Spleen (tissue), 11 donors: ENCODE data around the gene AGT. TPM values are rescaled to one million over a fixed set of nuclear protein-coding genes. Genes with fewer than 3 reads are reported as not detected.

Experiments used
- DNase-seq: peaks from one replicate; pipeline ENCODE4 v3.0.0-alpha.2; 2020
- H3K27ac ChIP-seq, 8 donors: fragments of 200-600 bp; sonication (generic) in 7 of 8; 1 replicate in 4 of 8; 2 replicates in 4 of 8; pipeline versions ENCODE4 v1.5.0 to v1.8.0; 2016 to 2021; ENCODE audit warnings: inconsistent platforms in 4 of 8, mild to moderate bottlenecking in 4 of 8, moderate library complexity in 1 of 8
- H3K27me3 ChIP-seq, 7 donors: fragments of 200-600 bp; sonication (generic) in 6 of 7; replicated peaks in 1 of 7; 1 replicate in 4 of 7; 2 replicates in 3 of 7; pipeline versions ENCODE4 v1.5.0 to v1.8.0; 2016 to 2021; ENCODE audit warnings: inconsistent platforms in 3 of 7, mild to moderate bottlenecking in 1 of 7
- H3K36me3 ChIP-seq, 6 donors: fragments of 200-600 bp; sonication (generic) in 5 of 6; 1 replicate in 4 of 6; 2 replicates in 2 of 6; pipeline versions ENCODE4 v1.5.0 to v1.8.0; 2016 to 2021; ENCODE audit warnings: inconsistent platforms in 2 of 6
- H3K4me1 ChIP-seq, 6 donors: fragments of 200-600 bp; sonication (generic) in 5 of 6; 1 replicate in 3 of 6; 2 replicates in 3 of 6; pipeline versions ENCODE4 v1.5.0 to v1.8.0; 2016 to 2021; ENCODE audit warnings: inconsistent platforms in 3 of 6
- H3K4me3 ChIP-seq, 8 donors: fragments of 200-600 bp; sonication (generic) in 7 of 8; 1 replicate in 4 of 8; 2 replicates in 4 of 8; pipeline versions ENCODE4 v1.5.0 to v1.8.0; 2016 to 2021; ENCODE audit warnings: inconsistent platforms in 4 of 8, mild to moderate bottlenecking in 4 of 8, moderate library complexity in 2 of 8
- H3K9me3 ChIP-seq, 8 donors: fragments of 200-600 bp; sonication (generic) in 7 of 8; 1 replicate in 4 of 8; 2 replicates in 4 of 8; pipeline versions ENCODE4 v1.5.0 to v1.8.0; 2016 to 2021; ENCODE audit warnings: inconsistent platforms in 4 of 8
- CTCF ChIP-seq, 11 experiments: fragments of 200-600 bp in 7 of 11; fragments of 450-650 bp in 4 of 11; sonication (generic) in 4 of 11; IDR thresholded peaks in 8 of 11; conservative IDR thresholded peaks in 3 of 11; 1 replicate in 7 of 11; 2 replicates in 4 of 11; pipeline versions ENCODE4 v1.4.0 to v1.8.0; 2016 to 2021; ENCODE audit warnings: antibody characterized with exemption in 11 of 11, inconsistent platforms in 4 of 11, mild to moderate bottlenecking in 1 of 11
- POLR2A ChIP-seq, 3 donors: fragments of 450-650 bp; IDR thresholded peaks; one replicate each; pipeline ENCODE4 v1.5.1; 2017; ENCODE audit warnings: antibody characterized with exemption in 3 of 3, mild to moderate bottlenecking in 1 of 3
- POLR2AphosphoS5 ChIP-seq, 3 donors: sonication (generic); formaldehyde crosslinking; IDR thresholded peaks; one replicate each; pipeline ENCODE4 v1.5.1; 2017; ENCODE audit warnings: antibody characterized with exemption in 3 of 3
- WGBS, 5 donors: extraction: QIAGEN DNeasy Blood & Tissue Kit in 3 of 5; methylation state at CpG; one replicate each; pipeline versions ENCODE4 v1.1.5 to v1.1.7; 2013 to 2018; 5-methylcytosine and 5-hydroxymethylcytosine counted together
- intact Hi-C: fragments of 100-400 bp; cut with DNase I; formaldehyde crosslinking; loops from one replicate; pipeline ENCODE4 v1.15.0; 2023; ENCODE audit warnings: low total_unique reads
- polyA plus RNA-seq, 3 donors: library from polyadenylated mRNA; stranded (reverse); fragments of 200-250 nt; gene quantifications; one replicate each; pipeline ENCODE4 v1.2.1, GENCODE V29; 2013
- total RNA-seq, 7 donors: library from RNA; depleted of rRNA in 3 of 7; stranded (reverse); fragments of >200 nt in 3 of 7; fragmentation: NEBNext Ultra II Directional in 4 of 7; extraction: Animal tissue kit (Norgen Biotek cat#: 25700) in 4 of 7; gene quantifications; one replicate each; pipeline versions ENCODE4 v1.1.0 to v1.2.1, GENCODE V29; 2016 to 2021
- donor health status: healthy with polysubstance abuse.
- donor health status: DM: no; HTN: no; CAD: no; lungs with moderate emphysema.
- donor health status: DM: no; HTN: no; CAD: no.
- donor health status: Bipolar disorder and iron deficiency.
- donor health status: healthy.
- donor health status: DM: no; HTN: no; CAD: no.
- donor health status: DM: yes; HTN: yes; CAD: no.

AGT gene
- total and polyA plus RNA-seq, 10 donors: 0.06 to 0.26 (median 0.16) TPM; not detected in 2

- Histone ChIP-seq H3K4me3 (no peak overlapping the region), H3K36me3 (no peaks in the 10 kb centered on the region), H3K27me3 (peaks cover 0 to 2% (median 0%) of the 10 kb centered on the region in 7 donors), H3K4me1 (peaks cover 0 to 9% (median 2%) of the 10 kb centered on the region in 6 donors), H3K27ac (no peak overlapping the region), H3K9me3 (no peaks in the 10 kb centered on the region)
- TF ChIP-seq CTCF (IDR thresholded peaks at IDR 0.05 in 8 of 11, conservative IDR thresholded peaks at IDR 0.05 in 3 of 11) (no peak), POLR2AphosphoS5 (IDR thresholded peaks at IDR 0.05) (no peak), POLR2A (IDR thresholded peaks at IDR 0.05) (no peak)
- DNase-seq: peak; percentile 39
- WGBS, 5 donors: 81 to 96% (median 91%) methylated on average over 3 of the region's 3 CpGs
- intact Hi-C loops: no loop called here
Measured at GRCh38 chr1:230754796-230755195, 40.9 kb upstream of the AGT start.

- intact Hi-C loops: no loop called here
- no peaks in the 10 kb centered on the region for H3K36me3 ChIP-seq
- 22 to 36% (median 25%) methylated on average over 22 to 24 of the region's 24 CpGs for WGBS, 5 donors
- H3K9me3 ChIP-seq: no peaks in the 10 kb centered on the region
- no peak overlapping the region for H3K27ac ChIP-seq
- peak overlapping the region in 2 of 8 donors; percentile 13 to 42 for H3K4me3 ChIP-seq
- H3K4me1 ChIP-seq: peaks cover 0 to 15% (median 2%) of the 10 kb centered on the region in 6 donors
- H3K27me3 ChIP-seq: peaks cover 0 to 2% (median 0%) of the 10 kb centered on the region in 7 donors
- TF ChIP-seq POLR2A (IDR thresholded peaks at IDR 0.05) (no peak), CTCF (IDR thresholded peaks at IDR 0.05 in 8 of 11, conservative IDR thresholded peaks at IDR 0.05 in 3 of 11) (no peak), POLR2AphosphoS5 (IDR thresholded peaks at IDR 0.05) (no peak)
- peak; percentile 56 for DNase-seq
Measured at GRCh38 chr1:230753586-230754251, 39.8 kb upstream of the AGT start.

- no peak overlapping the region for H3K4me3 ChIP-seq
- peaks cover 0 to 15% (median 2%) of the 10 kb centered on the region in 6 donors for H3K4me1 ChIP-seq
- H3K36me3 ChIP-seq: no peaks in the 10 kb centered on the region
- no peak overlapping the region for H3K27ac ChIP-seq
- H3K9me3 ChIP-seq: no peaks in the 10 kb centered on the region
- 88 to 89% (median 89%) methylated on average over 5 of the region's 5 CpGs for WGBS, 5 donors
- TF ChIP-seq POLR2A (IDR thresholded peaks at IDR 0.05) (no peak), CTCF (IDR thresholded peaks at IDR 0.05 in 8 of 11, conservative IDR thresholded peaks at IDR 0.05 in 3 of 11) (no peak), POLR2AphosphoS5 (IDR thresholded peaks at IDR 0.05) (no peak)
- intact Hi-C loops: no loop called here
- DNase-seq: peak; percentile 48
- H3K27me3 ChIP-seq: peaks cover 0 to 2% (median 0%) of the 10 kb centered on the region in 7 donors
Measured at GRCh38 chr1:230753191-230753585, 39.3 kb upstream of the AGT start.

GRCh38 chr1:230752407-230752806, 38.5 kb upstream of the AGT start:
- Histone ChIP-seq H3K27ac (no peak overlapping the region), H3K27me3 (no peaks in the 10 kb centered on the region), H3K9me3 (no peaks in the 10 kb centered on the region), H3K4me1 (peaks cover 0 to 15% (median 2%) of the 10 kb centered on the region in 6 donors), H3K36me3 (no peaks in the 10 kb centered on the region), H3K4me3 (no peak overlapping the region)
- TF ChIP-seq POLR2A (IDR thresholded peaks at IDR 0.05): no peak
- no peak for TF ChIP-seq POLR2AphosphoS5 (IDR thresholded peaks at IDR 0.05)
- TF ChIP-seq CTCF (IDR thresholded peaks at IDR 0.05 in 8 of 11, conservative IDR thresholded peaks at IDR 0.05 in 3 of 11): no peak
- peak; percentile 67 for DNase-seq
- intact Hi-C loops: no loop called here
- 75 to 94% (median 92%) methylated on average over 6 of the region's 6 CpGs for WGBS, 5 donors
